GM19463 (cell line): ENCODE measurements around the gene ENOX2.

Source experiments
- ATAC-seq: cut with Tn5 transposase; IDR thresholded peaks from one replicate; pipeline ENCODE4 v1.9.1; 2021; ENCODE audit warnings: mild to moderate bottlenecking, moderate library complexity; ENCODE audit not compliant: unreplicated experiment

Gene ENOX2

DNA sequence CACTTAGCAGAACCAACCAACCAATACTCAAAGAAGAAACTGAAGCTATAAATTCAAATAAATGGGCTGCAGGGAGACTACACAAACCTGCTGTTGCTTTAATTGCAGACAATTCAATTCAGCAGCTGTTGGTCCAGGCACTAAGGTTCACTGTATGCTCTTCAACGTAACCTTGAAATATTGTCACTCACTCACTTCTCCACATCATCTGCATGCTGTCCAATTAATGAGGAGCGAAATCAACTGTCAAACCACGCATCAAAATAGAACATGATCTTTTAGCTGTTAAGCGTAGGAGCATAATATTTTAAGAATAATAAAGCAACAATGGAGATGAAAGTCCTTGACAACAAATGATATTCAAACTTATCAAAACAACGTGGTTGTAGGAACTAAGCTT, 17.0 kb downstream of the ENOX2 start:
- no peak for ATAC-seq

DNA sequence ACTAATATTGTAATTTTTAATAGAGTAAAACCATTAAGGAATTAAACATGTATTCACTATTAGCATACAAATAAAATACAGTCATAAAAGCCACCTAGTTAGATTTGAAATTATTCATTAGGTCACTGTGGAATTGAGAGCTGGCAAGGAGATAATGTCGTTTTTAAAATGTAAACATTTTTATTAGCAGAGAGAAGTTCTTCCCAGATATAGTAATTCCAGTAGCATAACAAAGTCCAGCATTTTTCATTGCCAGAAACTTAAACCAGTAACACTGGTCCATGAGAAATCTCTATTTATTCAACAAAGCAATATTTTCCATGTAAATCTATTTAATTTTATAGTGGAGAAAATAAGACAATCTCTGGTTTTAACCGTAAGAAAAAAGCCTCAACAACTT, 17.5 kb downstream of the ENOX2 start:
- ATAC-seq, result no peak

DNA sequence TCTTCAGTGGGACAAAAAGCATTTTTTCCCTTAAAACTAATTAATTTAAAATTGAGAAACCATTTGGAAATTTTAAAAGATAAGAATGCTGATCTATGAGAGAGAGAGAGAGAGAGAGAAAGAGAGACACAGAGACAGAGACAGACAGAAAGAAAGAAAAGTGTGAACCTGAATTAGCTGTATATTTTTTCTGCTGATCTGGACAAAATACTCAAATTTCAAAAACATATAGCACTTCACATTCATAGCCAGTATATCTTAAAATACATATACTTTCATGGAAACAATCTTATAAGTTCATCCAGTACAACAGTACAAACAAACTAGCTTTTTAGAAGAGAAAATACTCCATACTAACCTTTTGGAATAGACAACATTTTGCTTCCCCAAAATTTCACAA, 18.4 kb downstream of the ENOX2 start:
- no peak for ATAC-seq

DNA sequence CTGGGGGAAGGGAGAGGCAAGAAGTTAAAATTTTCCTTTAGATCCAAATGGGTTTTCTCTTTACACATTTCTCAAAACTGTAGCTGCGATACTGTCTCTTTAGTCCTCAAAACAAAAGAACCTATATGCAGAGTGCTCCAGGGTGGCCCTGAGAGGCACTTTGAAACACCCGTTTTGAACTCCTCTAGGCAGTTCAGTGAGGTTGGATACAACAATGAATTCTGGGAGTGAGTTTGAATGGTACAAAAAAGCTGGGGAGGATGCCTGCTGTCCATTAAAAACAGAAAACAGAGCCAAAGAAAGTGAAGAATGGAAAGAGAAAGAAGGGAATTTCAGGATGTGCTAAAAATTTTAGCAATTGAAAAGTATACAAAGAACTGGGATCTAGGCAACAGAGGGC, 23.1 kb downstream of the ENOX2 start:
- ATAC-seq, result no peak

DNA sequence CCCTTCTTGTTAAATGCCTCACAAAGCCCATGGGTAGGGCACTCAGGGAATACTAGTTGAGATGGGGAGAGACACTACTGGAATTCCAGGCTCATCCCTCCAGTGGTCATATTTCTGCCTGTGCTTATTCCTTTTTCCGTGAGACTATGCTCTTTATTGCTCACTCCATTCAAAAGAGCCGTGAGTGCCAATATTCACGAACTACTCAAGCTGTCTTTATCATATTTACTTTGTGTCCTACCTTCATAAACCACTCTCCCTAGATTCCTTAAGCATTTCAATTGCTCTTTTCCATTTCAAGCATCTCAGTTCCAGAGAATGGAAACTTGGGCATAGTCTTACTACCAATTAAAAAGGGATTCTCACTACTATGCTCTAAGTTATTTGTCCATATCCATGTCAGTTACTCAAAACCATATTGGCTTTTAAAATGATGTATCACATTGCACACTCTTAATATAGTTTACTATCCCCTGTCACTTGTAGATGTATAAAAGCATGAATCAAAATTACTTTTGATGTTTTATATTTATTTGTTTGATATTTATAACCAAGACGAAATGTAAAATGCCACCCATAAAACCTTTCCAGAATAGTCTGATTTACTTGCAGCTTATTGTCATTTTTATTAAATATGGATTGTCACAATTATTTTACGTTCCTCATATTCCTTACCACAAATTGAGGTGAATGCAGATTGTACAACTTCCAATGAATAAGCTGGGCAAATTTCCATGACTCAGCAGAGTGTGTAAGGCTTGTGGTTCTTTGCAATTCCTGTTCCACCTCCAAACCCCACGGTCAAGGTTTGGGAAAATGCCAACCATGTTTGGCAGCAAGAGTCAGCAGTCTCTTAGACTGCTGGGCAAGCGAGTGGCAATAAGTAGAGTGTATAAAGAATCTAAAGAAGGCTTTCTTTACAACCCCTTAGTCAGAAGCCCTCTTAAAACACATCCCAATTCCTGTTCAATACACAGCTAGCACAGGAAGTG, 24.4 kb downstream of the ENOX2 start:
- ATAC-seq, result no peak

DNA sequence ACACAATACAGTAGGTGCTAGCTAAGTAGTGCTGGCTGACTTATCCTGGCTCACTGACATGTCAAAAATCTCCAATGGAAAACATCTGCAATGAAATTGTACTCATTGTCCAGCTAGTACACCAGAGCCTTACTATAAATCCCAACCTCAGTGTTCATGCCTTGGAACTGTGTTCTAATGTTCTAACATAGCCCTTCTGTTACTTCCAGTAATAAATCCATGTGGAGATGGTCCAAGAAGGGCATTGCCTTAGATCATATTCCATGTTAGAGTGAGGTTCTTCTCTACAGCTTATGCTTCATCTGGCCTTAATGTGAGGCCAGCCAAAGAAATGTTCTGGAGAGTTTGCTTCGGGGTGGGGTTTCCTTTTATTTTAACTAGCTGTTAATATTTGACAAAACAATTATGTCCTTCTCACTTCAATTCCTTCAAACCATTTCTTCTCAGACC, 25.1 kb downstream of the ENOX2 start:
- ATAC-seq, result no peak

DNA sequence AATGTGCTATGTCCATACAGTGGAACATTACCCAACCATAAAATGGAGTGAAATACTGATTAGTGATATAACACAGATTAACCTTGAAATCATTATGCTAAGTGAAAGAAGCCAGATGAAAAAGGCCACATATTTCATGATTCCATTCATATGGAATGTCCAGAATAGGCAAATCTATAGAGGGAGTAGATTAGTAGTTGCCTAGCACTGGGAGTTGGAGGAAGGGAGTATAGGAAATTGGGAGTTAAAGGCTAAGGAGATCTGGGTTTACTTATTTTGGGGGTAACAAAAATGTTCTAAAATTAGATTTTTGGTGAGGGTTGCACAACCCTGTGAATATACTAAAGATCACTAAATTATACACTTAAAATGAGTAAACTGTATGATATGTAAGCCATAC, 26.8 kb downstream of the ENOX2 start:
- no peak for ATAC-seq

DNA sequence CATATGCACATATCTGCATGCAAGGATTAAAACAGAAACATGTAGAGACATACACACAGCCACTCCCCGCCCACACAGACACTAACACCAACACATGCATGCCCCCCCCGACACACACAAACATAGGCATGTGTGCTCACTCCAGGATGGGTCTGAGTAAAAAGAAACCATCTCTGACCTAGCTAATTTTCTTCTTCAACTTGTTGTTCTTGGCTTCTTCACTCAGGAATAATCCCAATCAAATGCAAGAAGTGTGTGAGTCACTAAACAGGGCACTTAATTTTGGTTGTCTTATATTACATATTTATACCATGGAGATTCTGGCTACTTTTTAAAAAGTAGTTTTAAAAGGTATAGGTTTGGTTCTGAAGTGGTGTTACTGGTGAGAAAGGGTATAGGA, 28.3 kb downstream of the ENOX2 start:
- ATAC-seq, result no peak

DNA sequence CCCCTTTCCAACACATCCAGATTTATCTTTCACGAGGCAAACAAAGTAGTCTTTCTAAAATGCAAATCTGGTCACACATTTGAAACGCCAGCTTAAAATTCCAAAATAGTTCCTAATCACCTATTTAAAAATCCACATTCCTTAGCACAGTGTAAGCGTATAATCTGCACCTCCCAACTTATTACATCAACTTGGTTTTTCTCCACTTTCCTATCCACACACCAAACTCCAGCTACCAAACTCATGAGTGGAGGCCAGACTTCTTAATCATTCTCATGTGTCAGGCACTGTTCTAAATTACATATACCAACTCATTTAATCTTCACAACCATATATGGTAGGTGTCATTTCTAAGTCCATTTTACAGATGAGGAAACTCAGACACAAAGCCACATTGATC, 33.8 kb downstream of the ENOX2 start:
- no peak for ATAC-seq

DNA sequence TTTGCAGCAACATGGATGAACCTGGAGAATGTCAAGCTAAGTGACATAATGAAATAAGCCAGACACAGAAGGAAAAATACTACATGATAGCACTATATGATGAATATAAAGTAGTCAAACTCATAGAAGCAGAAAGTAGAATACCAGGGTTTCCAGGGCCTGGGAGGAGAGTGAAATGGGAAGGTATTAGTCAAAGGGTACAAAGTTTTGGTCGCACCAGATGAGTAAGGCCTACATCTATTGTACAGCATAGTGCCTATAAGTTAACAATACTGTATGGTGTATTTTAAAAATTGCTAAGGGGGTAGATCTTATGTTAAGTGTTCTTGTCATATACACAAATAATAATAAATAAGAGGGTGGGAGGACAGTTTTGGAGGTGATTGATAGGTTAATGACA, 41.5 kb downstream of the ENOX2 start:
- ATAC-seq, result no peak

DNA sequence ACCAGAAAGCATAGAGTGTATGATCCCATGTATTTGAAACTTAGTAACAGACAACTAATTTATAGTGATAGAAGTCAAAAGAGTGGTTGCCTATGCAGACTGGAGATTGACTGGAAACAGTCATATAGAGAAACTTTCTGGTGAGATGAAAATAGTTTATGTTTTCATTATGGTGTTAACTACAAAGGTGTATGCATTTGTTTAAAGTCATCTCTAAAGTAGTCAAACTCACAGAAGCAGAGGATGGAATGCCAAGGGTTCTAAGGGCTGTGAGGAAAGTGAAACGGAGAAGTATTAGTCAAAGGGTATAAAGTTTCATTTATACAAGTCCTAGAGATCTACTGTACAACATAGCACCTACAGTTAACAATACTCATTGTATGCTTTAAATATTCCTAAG, 45.8 kb downstream of the ENOX2 start:
- ATAC-seq, result peak; percentile 93

DNA sequence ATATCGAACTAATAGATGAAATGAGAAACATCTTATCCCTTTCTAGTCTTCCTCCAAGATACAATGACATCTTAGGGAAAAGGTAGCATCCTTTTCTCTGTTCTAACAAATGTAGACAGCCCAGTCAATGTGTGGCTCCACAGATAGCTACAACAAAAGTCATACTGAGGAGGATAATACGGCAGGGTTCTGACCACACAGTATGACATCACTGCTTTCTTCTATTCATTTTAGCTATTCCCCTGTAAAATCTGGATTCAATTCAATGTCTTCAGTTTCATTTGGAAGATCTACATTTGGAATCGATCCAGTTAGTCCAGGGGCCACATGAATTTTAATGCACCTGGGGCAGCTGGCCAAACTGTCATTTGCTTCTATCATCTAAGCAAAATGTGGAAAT, 51.4 kb downstream of the ENOX2 start:
- no peak for ATAC-seq

DNA sequence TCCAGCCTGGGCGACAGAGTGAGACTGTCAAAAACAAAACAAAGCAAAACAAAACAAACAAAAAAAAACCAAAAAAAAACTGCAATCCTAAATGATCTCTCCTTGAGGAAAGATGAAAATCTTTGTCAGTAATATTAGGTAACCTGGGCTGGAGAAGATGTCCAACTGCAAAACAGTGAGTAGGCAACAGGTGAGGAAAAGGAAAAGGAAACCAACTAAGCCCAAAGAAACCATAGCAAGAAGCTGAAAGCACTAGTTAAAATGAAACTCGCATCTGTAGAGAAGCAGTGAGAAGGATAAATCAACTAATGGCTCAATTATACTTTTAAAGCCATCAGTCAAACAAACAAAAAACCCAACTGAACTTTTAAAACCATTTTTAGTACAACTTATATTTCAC, 54.2 kb downstream of the ENOX2 start:
- ATAC-seq, result peak; percentile 72

DNA sequence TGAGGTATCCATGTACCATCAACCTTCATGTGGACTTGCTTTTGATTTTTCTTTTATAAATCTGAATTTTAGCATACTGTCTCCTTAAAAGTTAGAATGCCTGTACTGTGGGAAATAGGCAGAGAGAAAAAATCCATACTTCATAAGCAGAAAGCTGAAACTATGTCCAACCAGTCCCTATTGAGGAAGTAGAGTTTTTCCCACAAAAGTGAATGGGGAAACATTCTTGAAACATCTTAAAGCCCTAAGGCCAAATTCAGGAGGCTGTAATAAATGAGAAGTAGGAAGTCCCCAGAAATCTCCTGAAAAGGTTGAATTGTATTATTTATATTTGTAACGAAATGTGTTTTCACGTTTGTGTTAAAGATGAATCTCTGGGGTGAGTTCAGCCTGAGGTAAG, 56.3 kb downstream of the ENOX2 start:
- ATAC-seq, result no peak

DNA sequence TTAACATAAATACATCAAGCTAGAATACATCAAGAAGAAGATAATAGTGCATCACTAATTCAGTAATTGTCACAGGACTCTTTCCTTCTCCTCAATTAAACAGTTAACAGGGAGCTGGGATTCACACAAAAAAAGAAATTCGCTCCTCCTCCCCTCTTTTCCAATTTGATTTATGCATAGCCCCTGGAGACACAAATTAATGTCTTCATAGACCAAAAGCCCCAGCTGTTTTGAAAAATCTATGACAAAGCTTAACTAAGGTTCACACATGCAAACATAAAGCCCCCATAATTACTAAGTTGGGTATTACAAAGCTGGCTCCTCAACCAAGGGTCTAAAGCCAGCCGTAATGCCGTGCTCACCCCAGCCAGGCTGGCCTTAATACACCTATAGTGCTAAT, 61.2 kb downstream of the ENOX2 start:
- ATAC-seq, result no peak

DNA sequence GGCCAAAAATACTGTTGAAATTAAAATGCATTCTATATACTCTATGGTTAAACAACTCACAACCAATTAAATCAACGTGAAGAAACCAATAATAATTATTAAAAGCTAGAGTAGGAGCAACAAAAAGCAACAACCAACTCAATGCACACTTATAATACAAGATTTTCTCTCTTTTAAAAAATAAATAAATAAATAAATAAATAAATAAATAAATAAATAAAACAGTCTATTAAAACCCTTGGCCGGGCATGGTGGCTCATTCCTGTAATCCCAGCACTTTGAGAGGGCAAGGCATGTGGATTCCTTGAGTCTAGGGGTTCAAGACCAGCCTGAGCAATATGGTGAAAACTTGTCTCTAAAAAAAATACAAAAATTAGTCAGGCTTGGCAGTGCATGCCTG, 62.7 kb downstream of the ENOX2 start:
- ATAC-seq, result no peak

DNA sequence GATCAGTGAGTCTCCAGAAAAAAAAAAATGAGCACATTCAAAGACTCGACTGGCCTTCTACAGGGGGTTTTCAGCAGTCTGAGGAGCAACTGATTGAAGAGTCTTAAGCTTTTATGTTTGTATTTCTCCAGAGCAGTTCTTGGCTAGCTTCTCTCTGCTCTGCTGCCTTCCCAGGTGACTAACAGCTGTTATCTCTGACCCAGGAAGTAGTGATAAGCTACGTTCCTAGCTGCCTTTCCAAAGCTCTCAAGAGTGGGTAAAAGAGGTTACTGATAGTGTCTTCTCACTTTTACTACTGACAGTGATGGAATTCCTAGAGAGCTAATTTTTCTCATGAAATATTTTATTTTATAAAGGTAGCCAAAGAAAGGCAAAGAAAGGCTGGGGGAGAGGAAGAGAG, 66.6 kb downstream of the ENOX2 start:
- ATAC-seq, result no peak

DNA sequence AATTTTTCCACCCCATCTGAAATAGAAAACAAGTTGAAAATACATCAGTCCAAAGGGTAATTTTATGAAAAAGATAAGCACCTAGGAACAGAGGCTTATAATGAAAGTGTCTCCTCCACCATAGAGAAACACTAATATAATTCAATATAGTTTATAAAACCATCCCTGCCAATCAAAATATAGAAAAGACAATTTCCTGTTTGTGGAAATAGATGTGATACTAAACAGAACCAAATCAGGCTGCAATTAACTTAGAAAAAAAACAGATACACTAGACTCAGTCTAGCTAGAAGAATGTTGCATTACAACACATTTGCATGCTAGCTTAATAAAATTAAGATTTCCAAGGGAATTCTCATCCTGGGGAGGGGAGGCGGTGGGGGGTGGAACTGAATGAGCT, 68.2 kb downstream of the ENOX2 start:
- no peak for ATAC-seq

DNA sequence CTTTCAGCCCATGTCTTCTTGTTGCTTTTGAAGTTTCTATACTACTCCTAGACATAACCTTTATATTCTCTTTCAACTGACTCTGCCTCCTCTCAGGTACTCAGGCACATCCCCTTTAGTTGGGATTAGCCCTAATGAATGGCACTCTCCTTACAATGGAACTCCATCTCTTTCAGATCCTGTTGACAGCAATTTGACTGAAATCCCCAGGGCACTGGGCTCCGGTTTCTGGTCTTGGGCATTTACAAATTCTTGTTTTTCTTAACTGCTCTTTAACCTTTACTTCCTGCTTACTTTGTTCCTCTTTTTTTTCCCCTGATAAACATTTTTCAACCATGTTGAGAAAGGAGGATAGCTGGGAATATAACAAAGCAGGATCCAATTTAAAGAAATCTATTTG, 68.9 kb downstream of the ENOX2 start:
- ATAC-seq, result no peak

DNA sequence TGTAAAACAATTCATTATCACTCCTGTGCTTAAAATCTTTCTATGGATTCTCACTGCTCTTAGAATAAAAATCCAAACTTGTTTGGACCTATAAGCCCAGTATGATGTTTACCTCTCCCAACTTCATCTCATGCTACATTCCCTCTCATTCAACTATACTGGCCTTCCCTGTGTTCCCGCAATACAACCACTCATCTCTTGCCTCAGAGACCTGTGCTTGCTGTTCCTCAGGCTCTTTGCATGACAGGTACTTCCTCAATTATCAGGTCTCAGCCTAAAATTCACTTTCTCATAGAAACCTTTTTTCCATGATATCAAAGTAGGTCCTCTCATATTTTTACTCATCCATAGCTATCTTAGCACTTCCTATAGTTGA, 71.7 kb downstream of the ENOX2 start:
- no peak for ATAC-seq

DNA sequence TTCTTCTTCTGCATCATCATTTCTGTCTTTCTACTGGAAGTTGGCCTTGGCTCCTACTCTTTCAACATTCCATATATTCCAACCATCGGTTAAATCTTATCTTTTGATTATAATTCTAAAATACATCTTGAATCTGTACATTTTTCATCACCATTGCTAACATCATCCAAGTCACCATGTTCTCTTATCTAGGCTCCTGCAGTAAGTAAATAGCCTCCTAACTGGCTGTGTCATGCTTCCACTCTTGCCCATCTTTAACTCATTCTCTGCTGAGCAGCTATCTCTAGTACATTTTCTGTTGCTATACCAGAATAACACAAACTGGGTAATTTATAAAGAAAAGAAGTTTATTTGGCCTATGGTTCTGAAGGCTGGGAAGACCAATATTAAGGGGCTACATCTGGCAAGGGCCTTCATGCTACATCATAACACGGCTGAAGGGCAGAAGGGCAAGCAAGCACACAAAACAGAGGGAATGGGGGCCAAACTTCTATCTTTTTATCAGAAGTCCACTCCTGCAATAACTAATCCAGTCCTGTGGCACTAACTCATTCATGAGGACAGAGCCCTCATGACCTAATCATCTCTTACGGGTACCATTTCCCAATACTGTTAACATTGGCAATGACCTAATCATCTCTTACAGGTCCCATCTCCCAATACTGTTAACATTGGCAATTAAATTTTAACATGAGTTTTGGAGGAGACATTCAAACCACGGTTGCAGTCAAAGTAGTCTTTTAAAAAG, 72.2 kb downstream of the ENOX2 start:
- ATAC-seq, result no peak
